Stimulated activated CD4-positive, alpha-beta T cell treated with anti-CD3 and anti-CD28 coated beads, TNF-alpha, amount 100 ng/mL, for 24 hours (primary cell): ENCODE data around the gene DTX3L.

Experiments
- DNase-seq, 3 experiments: peaks; one replicate each; pipeline ENCODE4 v3.0.0-alpha.2; 2020; ENCODE audit warnings: low read depth in 3 of 3

Gene DTX3L

GRCh38 chr3:122564155-122564912 is at the start of gene DTX3L, which contains the start of gene PARP9:
Gene DTX3L (plus strand): TSS chr3:122564338. CDS start chr3:122564427, 89 bp downstream.
Gene PARP9 (minus strand): TSS chr3:122564300. CDS start chr3:122559620, 4,680 bp downstream.
- peak; percentile 37 to 70 (median 58) for DNase-seq

DNA sequence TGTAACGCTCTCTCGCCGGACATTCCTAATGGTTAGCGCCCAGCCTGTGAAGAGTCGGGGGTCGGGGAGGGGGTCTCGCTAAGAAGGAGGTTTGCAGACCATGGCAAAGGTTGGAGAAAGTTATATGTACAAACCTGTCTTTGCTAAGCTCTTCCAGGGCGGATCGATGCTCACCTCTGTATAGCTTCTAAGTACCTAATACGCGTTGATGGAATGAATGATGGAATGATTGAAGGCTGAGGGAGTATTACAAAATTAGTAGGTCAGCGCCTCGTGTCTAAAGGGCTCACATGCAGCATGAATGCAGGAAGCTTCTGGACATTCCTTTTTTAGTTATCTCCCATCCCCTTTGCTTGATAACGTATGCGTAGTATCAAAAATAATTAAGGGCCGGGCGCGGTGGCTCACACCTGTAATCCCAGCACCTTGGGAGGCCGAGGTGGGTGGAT is 49.1 kb upstream of the DTX3L start:
- DNase-seq = no peak

GRCh38 chr3:122515870-122516269 is 48.3 kb upstream of the DTX3L start:
- DNase-seq = no peak

- no peak for DNase-seq
Measured at GRCh38 chr3:122516846-122517360, 47.2 kb upstream of the DTX3L start.

- DNase-seq = no peak
Measured at GRCh38 chr3:122519693-122520092, 44.4 kb upstream of the DTX3L start.

DNA sequence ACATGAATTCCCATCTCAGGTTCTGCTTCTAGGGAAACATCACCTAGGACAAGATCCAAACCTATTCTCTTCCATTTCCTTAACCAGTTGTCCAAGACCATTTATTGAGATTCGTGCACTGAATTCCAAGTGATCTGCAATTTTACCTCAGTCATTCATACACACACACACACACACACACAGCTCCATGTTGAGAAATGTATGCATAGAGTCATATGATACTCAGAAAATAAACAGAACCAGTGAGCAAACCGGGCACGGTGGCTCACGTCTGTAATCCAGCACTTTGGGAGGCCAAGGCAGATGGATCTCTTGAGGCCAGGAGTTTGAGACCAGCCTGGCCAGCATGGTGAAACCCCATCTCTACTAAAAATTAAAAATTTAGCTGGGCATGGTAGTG is 43.3 kb upstream of the DTX3L start:
- DNase-seq = no peak

DNA sequence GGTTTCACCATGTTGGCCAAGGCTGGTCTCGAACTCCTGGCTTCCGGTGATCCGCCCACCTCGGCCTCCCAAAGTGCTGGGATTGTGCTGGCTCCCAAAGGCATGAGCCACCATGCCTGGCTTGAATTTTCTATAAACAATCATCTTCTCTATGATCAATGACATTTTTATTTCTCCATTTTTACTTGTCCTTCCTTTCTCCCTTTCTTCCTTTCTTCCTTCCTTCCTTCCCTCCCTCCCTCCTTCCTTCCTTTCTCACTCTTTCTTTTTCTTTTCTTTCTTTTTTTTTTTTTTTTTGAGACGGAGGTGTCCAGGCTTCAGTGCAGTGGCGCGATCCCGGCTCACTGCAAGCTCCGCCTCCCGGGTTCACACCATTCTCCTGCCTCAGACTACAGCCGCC is 40.8 kb upstream of the DTX3L start:
- DNase-seq = no peak

GRCh38 chr3:122530164-122530563 is 34.0 kb upstream of the DTX3L start:
- no peak for DNase-seq

GRCh38 chr3:122533480-122533879 is 30.7 kb upstream of the DTX3L start:
- no peak for DNase-seq

GRCh38 chr3:122533931-122534334 is 30.2 kb upstream of the DTX3L start:
- peak; percentile 11 to 28 (median 25) for DNase-seq

- no peak for DNase-seq
Measured at GRCh38 chr3:122535964-122536631, 28.0 kb upstream of the DTX3L start.

DNA sequence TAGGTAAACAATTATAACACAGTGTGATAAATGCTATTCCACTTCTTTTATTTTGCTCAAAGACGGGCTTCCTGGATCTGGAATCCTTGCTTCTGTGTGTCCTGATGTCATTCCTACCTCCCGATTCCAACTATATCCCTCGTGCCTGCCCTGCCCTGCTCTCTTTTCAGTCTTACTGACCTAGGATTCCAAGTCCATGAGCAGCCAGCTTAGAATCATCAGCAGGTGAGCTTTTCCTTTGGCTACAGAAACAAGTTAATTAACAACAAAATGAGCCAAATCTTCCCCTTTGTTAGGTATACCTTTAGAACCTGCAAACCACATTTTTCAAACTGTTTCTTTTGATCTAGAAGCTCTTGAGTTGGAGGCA is 27.5 kb upstream of the DTX3L start:
- no peak for DNase-seq

DNA sequence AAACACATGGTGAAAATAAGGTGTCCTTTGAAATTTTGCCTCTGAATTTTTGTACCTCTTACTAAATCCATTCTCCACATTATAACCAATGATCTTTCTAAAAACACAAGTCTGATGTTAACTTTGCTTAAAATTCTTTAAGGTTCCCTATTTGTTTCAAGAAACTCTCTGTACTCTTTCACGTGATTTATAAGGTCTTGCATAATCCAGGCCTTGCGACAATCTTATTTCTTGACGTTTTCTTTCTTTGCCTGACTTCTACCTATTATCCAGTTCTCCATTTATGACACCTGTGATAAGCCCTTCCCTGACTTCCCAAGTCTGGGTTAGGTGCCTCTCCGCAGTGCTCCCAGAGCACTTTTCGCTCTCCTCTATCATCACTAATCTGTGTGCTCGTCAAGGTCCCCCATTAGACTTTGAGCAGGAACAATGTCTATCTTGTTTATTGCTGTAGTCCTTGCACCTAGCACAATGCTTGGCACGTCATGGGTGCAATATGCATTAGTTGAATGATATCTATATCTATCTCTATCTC is 25.1 kb upstream of the DTX3L start:
- DNase-seq = no peak

DNA sequence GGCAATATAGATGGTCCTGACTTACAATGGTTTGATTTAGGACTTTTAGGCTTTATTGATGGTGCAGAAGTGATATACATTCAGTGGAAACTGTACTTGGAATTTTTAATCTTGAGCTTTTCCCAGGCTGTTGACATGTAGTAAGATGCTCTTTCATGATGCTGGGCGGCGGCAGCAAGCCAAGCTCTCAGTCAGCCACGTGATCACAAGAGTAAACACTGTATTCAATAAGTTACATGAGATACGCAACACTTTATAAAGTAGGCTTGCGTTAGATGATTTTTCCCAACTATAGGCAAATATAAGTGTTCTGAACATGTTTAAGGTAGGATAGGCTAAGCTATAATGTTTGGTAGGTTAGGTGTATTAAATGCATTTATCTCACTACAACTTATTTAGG is 18.0 kb upstream of the DTX3L start:
- DNase-seq = no peak

GRCh38 chr3:122548076-122548475 is 16.1 kb upstream of the DTX3L start:
- no peak for DNase-seq

GRCh38 chr3:122548619-122549018 is 15.5 kb upstream of the DTX3L start:
- no peak for DNase-seq

DNA sequence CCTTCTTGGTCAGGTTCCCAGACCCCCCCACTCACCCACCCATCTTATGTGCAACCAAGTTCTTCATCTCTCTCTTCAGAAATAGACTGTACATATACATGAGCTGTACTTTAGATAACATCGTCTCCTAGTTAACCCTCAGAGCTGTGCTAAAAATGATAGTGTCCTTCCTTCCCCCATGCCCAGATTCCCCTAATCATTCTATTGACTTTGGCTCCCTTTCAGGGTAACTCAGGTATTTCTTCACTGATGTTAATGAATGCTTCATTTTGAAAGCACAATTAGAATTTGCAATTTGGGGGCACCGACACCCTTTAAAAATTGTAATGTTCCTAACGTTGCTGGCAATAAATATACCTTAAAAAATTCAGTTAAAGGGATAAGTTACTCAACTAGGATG is 11.0 kb upstream of the DTX3L start:
- no peak for DNase-seq

DNA sequence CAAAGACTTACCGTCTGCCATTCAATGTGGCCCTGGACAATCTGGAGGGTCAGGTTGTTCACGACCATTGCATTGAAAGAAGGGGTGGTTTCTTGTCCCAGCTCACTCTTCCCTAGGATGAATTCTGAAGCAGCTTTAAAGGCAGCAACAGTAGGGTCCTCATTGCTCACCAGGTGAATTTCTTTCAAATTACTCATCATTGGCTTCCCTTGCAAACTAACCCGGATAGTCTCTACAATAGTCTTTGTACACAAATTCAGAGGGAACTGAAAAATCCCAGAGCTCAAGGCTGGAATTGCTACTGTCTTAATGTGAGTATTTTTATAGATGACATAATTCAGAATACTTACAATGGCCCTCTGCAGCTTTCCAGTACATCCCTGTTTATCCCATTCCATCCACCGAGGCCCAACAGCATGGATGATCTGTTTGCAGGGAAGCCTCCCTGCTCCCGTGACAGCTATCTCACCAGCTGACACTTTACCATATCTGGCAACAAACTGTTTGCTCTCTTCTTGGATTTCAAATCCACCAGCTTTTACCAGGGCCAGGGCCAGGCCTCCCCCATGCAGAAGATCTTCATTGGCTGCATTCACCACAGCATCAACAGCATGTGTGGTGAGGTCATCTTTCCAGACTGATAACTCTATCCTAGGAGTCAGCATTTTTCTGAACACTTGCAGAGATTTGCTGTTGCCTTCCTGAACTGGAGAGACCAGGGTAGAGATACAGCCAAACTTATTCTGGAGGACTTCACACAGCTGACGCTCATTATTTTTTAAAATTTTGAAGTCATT is 8.7 kb upstream of the DTX3L start:
- no peak for DNase-seq

- no peak for DNase-seq
Measured at GRCh38 chr3:122557356-122557755, 6.8 kb upstream of the DTX3L start.

GRCh38 chr3:122558605-122559004 is 5.5 kb upstream of the DTX3L start:
- DNase-seq = no peak

- DNase-seq = no peak
Measured at GRCh38 chr3:122559906-122560305, 4.2 kb upstream of the DTX3L start.

GRCh38 chr3:122560680-122561079 is 3.5 kb upstream of the DTX3L start:
- peak in 2 of 3 experiments; percentile 26 to 58 for DNase-seq
